Measurements from ENCODE around the gene NUAK2.

DNA sequence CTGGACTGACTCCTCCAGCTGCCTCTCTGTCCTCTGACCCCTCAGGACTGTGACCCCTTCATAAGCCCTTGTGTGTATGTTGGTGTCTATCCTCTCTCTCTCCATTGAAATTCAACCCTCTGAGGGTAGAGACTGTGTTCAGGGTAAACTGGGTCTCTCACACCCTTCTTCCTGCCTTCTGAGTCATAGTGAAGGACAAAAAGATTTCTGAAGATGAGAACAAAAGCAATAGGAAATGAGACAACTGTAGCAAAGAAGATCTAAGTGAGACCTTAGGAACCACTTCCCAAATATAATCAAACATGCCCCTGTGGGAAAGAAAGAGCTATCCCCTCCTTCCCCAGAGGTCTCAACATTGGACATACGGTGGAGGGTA, 16.9 kb downstream of the NUAK2 start:
- TF ChIP-seq, protein P1, sequence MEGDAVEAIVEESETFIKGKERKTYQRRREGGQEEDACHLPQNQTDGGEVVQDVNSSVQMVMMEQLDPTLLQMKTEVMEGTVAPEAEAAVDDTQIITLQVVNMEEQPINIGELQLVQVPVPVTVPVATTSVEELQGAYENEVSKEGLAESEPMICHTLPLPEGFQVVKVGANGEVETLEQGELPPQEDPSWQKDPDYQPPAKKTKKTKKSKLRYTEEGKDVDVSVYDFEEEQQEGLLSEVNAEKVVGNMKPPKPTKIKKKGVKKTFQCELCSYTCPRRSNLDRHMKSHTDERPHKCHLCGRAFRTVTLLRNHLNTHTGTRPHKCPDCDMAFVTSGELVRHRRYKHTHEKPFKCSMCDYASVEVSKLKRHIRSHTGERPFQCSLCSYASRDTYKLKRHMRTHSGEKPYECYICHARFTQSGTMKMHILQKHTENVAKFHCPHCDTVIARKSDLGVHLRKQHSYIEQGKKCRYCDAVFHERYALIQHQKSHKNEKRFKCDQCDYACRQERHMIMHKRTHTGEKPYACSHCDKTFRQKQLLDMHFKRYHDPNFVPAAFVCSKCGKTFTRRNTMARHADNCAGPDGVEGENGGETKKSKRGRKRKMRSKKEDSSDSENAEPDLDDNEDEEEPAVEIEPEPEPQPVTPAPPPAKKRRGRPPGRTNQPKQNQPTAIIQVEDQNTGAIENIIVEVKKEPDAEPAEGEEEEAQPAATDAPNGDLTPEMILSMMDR (IDR thresholded peaks at IDR 0.05; ENCODE audit: insufficient read depth, low read length, poor library complexity, severe bottlenecking), result no peak
- no peak for TF ChIP-seq EZH2phosphoT487 (conservative IDR thresholded peaks at IDR 0.05; ENCODE audit: low read length)

Data from SU-DHL-6 (cell line).